HEK293 (cell line): Measurements from ENCODE around the gene PRR36.

Experiments used
- CTCF ChIA-PET: fragments of 350-600 bp; formaldehyde crosslinking; extraction: SDS; loops from one replicate; lab custom pipeline; 2021; ENCODE audit warnings: antibody characterized with exemption; lab: Yijun Ruan, JAX
- POLR2A ChIA-PET: fragments of 300-600 bp; formaldehyde crosslinking; extraction: SDS; loops from one replicate; lab custom pipeline; 2020; ENCODE audit warnings: antibody characterized with exemption, inconsistent platforms; lab: Yijun Ruan, JAX
- H3K27ac ChIP-seq: fragments of 200-500 bp; sonication (Bioruptor generic); 2 replicates; pipeline ENCODE4 v1.5.1; 2014; ENCODE audit warnings: low read depth, low read length, control low read depth, inconsistent platforms; ENCODE audit errors: extremely low read depth
- H3K36me3 ChIP-seq, 2 experiments: fragments of 200-500 bp in 1 of 2; sonication (Bioruptor generic) in 1 of 2; 1 replicate in 1 of 2; 2 replicates in 1 of 2; pipeline ENCODE4 v1.5.1; 2014 to 2017; ENCODE audit warnings: inconsistent platforms in 2 of 2, low read length in 2 of 2; ENCODE audit not compliant: control insufficient read depth in 2 of 2, insufficient read depth in 1 of 2
- H3K4me1 ChIP-seq: fragments of 200-500 bp; sonication (Bioruptor generic); 2 replicates; pipeline ENCODE4 v1.5.1; 2014; ENCODE audit warnings: mild to moderate bottlenecking, low read length, inconsistent platforms; ENCODE audit not compliant: control insufficient read depth, insufficient read depth
- H3K4me3 ChIP-seq: 2 replicates; pipeline ENCODE4 v1.5.1; 2011; ENCODE audit warnings: low read depth, mild to moderate bottlenecking, control low read depth, low read length, moderate library complexity
- H3K9me3 ChIP-seq: fragments of 200-500 bp; sonication (Bioruptor generic); 2 replicates; pipeline ENCODE4 v1.5.1; 2014; ENCODE audit warnings: low read depth, low read length, inconsistent platforms; ENCODE audit not compliant: control insufficient read depth, insufficient read depth
- BCL11B ChIP-seq: fragments of 450-650 bp; formaldehyde crosslinking; IDR thresholded peaks from 2 replicates; pipeline ENCODE4 v1.5.1; 2016; ENCODE audit warnings: low read depth, missing biosample characterization, missing genetic modification characterization
- CTCF ChIP-seq: fragments of 450-650 bp; formaldehyde crosslinking; IDR thresholded peaks from 2 replicates; pipeline ENCODE4 v1.5.1; 2016; ENCODE audit warnings: missing biosample characterization, missing genetic modification characterization
- GLIS1 ChIP-seq: fragments of 450-650 bp; formaldehyde crosslinking; IDR thresholded peaks from 2 replicates; pipeline ENCODE4 v1.5.1; 2016; ENCODE audit warnings: missing biosample characterization, missing genetic modification characterization
- GLIS2 ChIP-seq: fragments of 450-650 bp; formaldehyde crosslinking; IDR thresholded peaks from 2 replicates; pipeline ENCODE4 v1.5.1; 2016; ENCODE audit warnings: missing biosample characterization, missing genetic modification characterization
- HIC1 ChIP-seq: fragments of 450-650 bp; formaldehyde crosslinking; IDR thresholded peaks from 2 replicates; pipeline ENCODE4 v1.5.1; 2016; ENCODE audit warnings: missing biosample characterization, missing genetic modification characterization
- KLF1 ChIP-seq: fragments of 450-650 bp; formaldehyde crosslinking; IDR thresholded peaks from 2 replicates; pipeline ENCODE4 v1.5.1; 2016; ENCODE audit warnings: missing biosample characterization, missing genetic modification characterization
- OSR2 ChIP-seq: fragments of 450-650 bp; formaldehyde crosslinking; IDR thresholded peaks from 2 replicates; pipeline ENCODE4 v1.5.1; 2016; ENCODE audit warnings: missing biosample characterization, missing genetic modification characterization
- SP2 ChIP-seq: fragments of 450-650 bp; formaldehyde crosslinking; IDR thresholded peaks from 2 replicates; pipeline ENCODE4 v1.5.1; 2016; ENCODE audit warnings: missing biosample characterization, missing genetic modification characterization
- ZBTB6 ChIP-seq: fragments of 450-650 bp; formaldehyde crosslinking; IDR thresholded peaks from 2 replicates; pipeline ENCODE4 v1.5.1; 2017; ENCODE audit warnings: missing biosample characterization, missing genetic modification characterization
- ZFHX2 ChIP-seq: fragments of 450-650 bp; formaldehyde crosslinking; conservative IDR thresholded peaks from 2 replicates; pipeline ENCODE4 v1.5.1; 2016; ENCODE audit warnings: missing biosample characterization, missing genetic modification characterization
- ZIC2 ChIP-seq: fragments of 450-650 bp; formaldehyde crosslinking; IDR thresholded peaks from 2 replicates; pipeline ENCODE4 v1.5.1; 2016; ENCODE audit warnings: missing biosample characterization, missing genetic modification characterization
- ZNF10 ChIP-seq: fragments of 450-650 bp; formaldehyde crosslinking; IDR thresholded peaks from 2 replicates; pipeline ENCODE4 v1.5.1; 2017; ENCODE audit warnings: missing biosample characterization, missing genetic modification characterization
- ZNF114 ChIP-seq: fragments of 450-650 bp; formaldehyde crosslinking; IDR thresholded peaks from 2 replicates; pipeline ENCODE4 v1.5.0; 2017; ENCODE audit warnings: missing biosample characterization, missing genetic modification characterization
- ZNF174 ChIP-seq: fragments of 450-650 bp; formaldehyde crosslinking; IDR thresholded peaks from 2 replicates; pipeline ENCODE4 v1.5.0; 2017; ENCODE audit warnings: missing biosample characterization, mild to moderate bottlenecking, missing genetic modification characterization
- ZNF26 ChIP-seq: fragments of 450-650 bp; formaldehyde crosslinking; IDR thresholded peaks from 2 replicates; pipeline ENCODE4 v1.5.1; 2016; ENCODE audit warnings: missing biosample characterization, missing genetic modification characterization
- ZNF423 ChIP-seq: fragments of 450-650 bp; formaldehyde crosslinking; IDR thresholded peaks from 2 replicates; pipeline ENCODE4 v1.5.1; 2016; ENCODE audit warnings: missing biosample characterization, missing genetic modification characterization
- ZNF488 ChIP-seq: fragments of 450-650 bp; formaldehyde crosslinking; IDR thresholded peaks from 2 replicates; pipeline ENCODE4 v1.5.1; 2016; ENCODE audit warnings: missing biosample characterization, missing genetic modification characterization
- ZNF513 ChIP-seq: fragments of 450-650 bp; IDR thresholded peaks from 2 replicates; pipeline ENCODE4 v1.5.1; 2018; ENCODE audit warnings: missing biosample characterization, missing genetic modification characterization
- ZNF529 ChIP-seq: fragments of 450-650 bp; formaldehyde crosslinking; IDR thresholded peaks from 2 replicates; pipeline ENCODE4 v1.5.1; 2017; ENCODE audit warnings: missing genetic modification characterization, missing biosample characterization; ENCODE audit not compliant: insufficient replicate concordance
- ZNF791 ChIP-seq: fragments of 450-650 bp; formaldehyde crosslinking; IDR thresholded peaks from 2 replicates; pipeline ENCODE4 v1.5.1; 2016; ENCODE audit warnings: missing biosample characterization, missing genetic modification characterization
- ZSCAN23 ChIP-seq: fragments of 450-650 bp; formaldehyde crosslinking; IDR thresholded peaks from 2 replicates; pipeline ENCODE4 v1.5.1; 2016; ENCODE audit warnings: missing biosample characterization, missing genetic modification characterization

PRR36 gene

GRCh38 chr19:7908742-7909461, 34.7 kb upstream of the PRR36 start:
- ChIA-PET POLR2A (interaction anchor here (0.6 to 2.7 kb wide), 3 partner anchors 9 to 17 kb away, joined by 3 to 16 read pairs (median 9); partner anchors contain the start of gene SNAPC2), CTCF (interaction anchor here (0.6 to 1.7 kb wide), 5 partner anchors 9 to 731 kb away, joined by 3 to 6 read pairs (median 3); no protein-coding TSS in a partner anchor)
- Histone ChIP-seq H3K4me1 (peaks cover 5% of the 10 kb centered on the region; the same call in 1 of the 2 replicates), H3K9me3 (no peaks in the 10 kb centered on the region), H3K27ac (no peak overlapping the region), H3K4me3 (no peak overlapping the region), H3K36me3 (peaks cover 0 to 45% of the 10 kb centered on the region in 2 experiments; a peak in 2 of 3 replicates)
- peak; percentile 58; the same call in 1 of the 2 replicates for TF ChIP-seq ZIC2 (tag by site-specific recombination)
- TF ChIP-seq GLIS2 (tag by site-specific recombination), result peak; percentile 54
- no peak for TF ChIP-seq ZSCAN23 (tag by site-specific recombination)
- no peak for TF ChIP-seq ZNF10
- no peak for TF ChIP-seq ZBTB6 (tag by site-specific recombination)
- TF ChIP-seq GLIS1 (tag by site-specific recombination), result peak; percentile 83
- TF ChIP-seq ZNF488 (tag by site-specific recombination), result no peak
- no peak for TF ChIP-seq ZNF114
- no peak for TF ChIP-seq HIC1 (tag by site-specific recombination)
- no peak for TF ChIP-seq ZNF529
- TF ChIP-seq ZNF423 (tag by site-specific recombination), result peak; percentile 39; the same call in 1 of the 2 replicates
- no peak for TF ChIP-seq ZNF513 (tag by site-specific recombination)

- CTCF ChIA-PET, result interaction anchor here (0.6 to 1.7 kb wide), 4 partner anchors 10 to 256 kb away, joined by 3 to 6 read pairs (median 4); no protein-coding TSS in a partner anchor
- POLR2A ChIA-PET, result interaction anchor here (1.4 to 2.7 kb wide), 2 partner anchors 10 to 12 kb away, joined by 9 to 16 read pairs; partner anchors contain the start of gene SNAPC2
- no peak overlapping the region for H3K27ac ChIP-seq
- peaks cover 5% of the 10 kb centered on the region; the same call in 1 of the 2 replicates for H3K4me1 ChIP-seq
- no peak overlapping the region for H3K4me3 ChIP-seq
- no peaks in the 10 kb centered on the region for H3K9me3 ChIP-seq
- H3K36me3 ChIP-seq, result peaks cover 0 to 45% of the 10 kb centered on the region in 2 experiments; a peak in 2 of 3 replicates
- TF ChIP-seq ZNF174 (no peak), KLF1 (no peak), BCL11B (no peak), ZFHX2 (tag by site-specific recombination) (peak; percentile 79), OSR2 (tag by site-specific recombination) (0 out of 2 replicates have a peak, but pooled peaks have one; percentile 31), CTCF (tag by site-specific recombination) (peak; percentile 58), ZNF26 (tag by site-specific recombination) (no peak), ZNF791 (no peak), HIC1 (tag by site-specific recombination) (peak; percentile 8; the same call in 1 of the 2 replicates), SP2 (tag by site-specific recombination) (peak; percentile 10; the same call in 1 of the 2 replicates), GLIS1 (tag by site-specific recombination) (0 out of 2 replicates have a peak, but pooled peaks have one; percentile 17)
Observed at GRCh38 chr19:7908078-7908699, 34.0 kb upstream of the PRR36 start.
